CD4-positive, alpha-beta T cell treated with Interleukin-2 at 100 ng/mL for 4 hours (primary cell): Measurements from ENCODE around the gene CEACAM19.
"Not testable (repeated sequence)": the region's sequence is repeated elsewhere in the genome, so short reads cannot be mapped to it uniquely, and the experiment has no call there.

ENCODE experiments used
- DNase-seq: peaks from one replicate; pipeline ENCODE4 v3.0.0-alpha.2; 2020; ENCODE audit warnings: low spot score

CEACAM19 gene

GRCh38 chr19:44671400-44671799 lies at the start of gene CEACAM19:
Gene CEACAM19, plus strand, starts transcription at chr19:44671482. Its CDS starts 450 bp downstream, at chr19:44671932.
- no peak for DNase-seq

GRCh38 chr19:44623080-44623479 lies 48.2 kb upstream of the CEACAM19 start:
- DNase-seq: no peak

- no peak for DNase-seq
These were observed 47.7 kb upstream of the CEACAM19 start for GRCh38 chr19:44623626-44624025.

GRCh38 chr19:44624840-44625354 lies 46.4 kb upstream of the CEACAM19 start:
- no peak for DNase-seq

- DNase-seq: not testable (repeated sequence)
These were observed 45.6 kb upstream of the CEACAM19 start for GRCh38 chr19:44625637-44626036.

GRCh38 chr19:44626048-44626624 lies 45.1 kb upstream of the CEACAM19 start:
- no peak for DNase-seq

GRCh38 chr19:44627631-44628030 lies 43.7 kb upstream of the CEACAM19 start:
- no peak for DNase-seq

- DNase-seq: no peak
These were observed 42.5 kb upstream of the CEACAM19 start for GRCh38 chr19:44628793-44629192.

- DNase-seq: not testable (repeated sequence)
These were observed 39.7 kb upstream of the CEACAM19 start for GRCh38 chr19:44631611-44632010.

- DNase-seq: not testable (repeated sequence)
These were observed 37.2 kb upstream of the CEACAM19 start for GRCh38 chr19:44634058-44634457.

- DNase-seq: no peak
These were observed 36.5 kb upstream of the CEACAM19 start for GRCh38 chr19:44634785-44635184.

- DNase-seq: no peak
These were observed 35.5 kb upstream of the CEACAM19 start for GRCh38 chr19:44635581-44636438.

GRCh38 chr19:44636439-44637389 lies 34.6 kb upstream of the CEACAM19 start:
- no peak for DNase-seq

GRCh38 chr19:44637390-44637764 lies 33.9 kb upstream of the CEACAM19 start:
- DNase-seq: no peak

- no peak for DNase-seq
These were observed 30.8 kb upstream of the CEACAM19 start for GRCh38 chr19:44640518-44640917.

GRCh38 chr19:44641501-44642265 lies 29.6 kb upstream of the CEACAM19 start:
- DNase-seq: no peak

GRCh38 chr19:44642377-44642776 lies 28.9 kb upstream of the CEACAM19 start:
- no peak for DNase-seq

GRCh38 chr19:44643605-44644401 lies 27.5 kb upstream of the CEACAM19 start, which contains the start of gene PVR:
Gene PVR, plus strand, starts transcription at chr19:44643910. Its CDS starts 187 bp downstream, at chr19:44644097.
- peak; percentile 13 for DNase-seq

- DNase-seq: no peak
These were observed 26.8 kb upstream of the CEACAM19 start for GRCh38 chr19:44644402-44645016.
